Effector memory CD4-positive, alpha-beta T cell (primary cell): ENCODE measurements around the gene TBX4.

Experiments used
- DNase-seq, 3 donors: peaks; one replicate each; pipeline ENCODE4 v3.0.0-alpha.2; 2020
- H3K27ac ChIP-seq: 2 replicates; pipeline ENCODE4 v1.7.0; 2013; ENCODE audit warnings: mild to moderate bottlenecking, low read length, moderate library complexity; ENCODE audit not compliant: insufficient read depth, poor library complexity, severe bottlenecking
- H3K27me3 ChIP-seq: replicated peaks from 2 replicates; pipeline ENCODE4 v1.7.0; 2013; ENCODE audit warnings: mild to moderate bottlenecking, low read length; ENCODE audit not compliant: insufficient read depth, control insufficient read depth, poor library complexity, severe bottlenecking
- H3K36me3 ChIP-seq: 2 replicates; pipeline ENCODE4 v1.7.0; 2013; ENCODE audit warnings: mild to moderate bottlenecking, low read length, moderate library complexity; ENCODE audit not compliant: control insufficient read depth, insufficient read depth
- H3K4me1 ChIP-seq: 2 replicates; pipeline ENCODE4 v1.7.0; 2013; ENCODE audit warnings: low read length, mild to moderate bottlenecking; ENCODE audit not compliant: control insufficient read depth, insufficient read depth, poor library complexity, severe bottlenecking
- H3K4me3 ChIP-seq: 2 replicates; pipeline ENCODE4 v1.7.0; 2013; ENCODE audit warnings: low read length, low read depth, mild to moderate bottlenecking; ENCODE audit not compliant: insufficient read depth, poor library complexity, severe bottlenecking
- H3K9me3 ChIP-seq: 2 replicates; pipeline ENCODE4 v1.7.0; 2013; ENCODE audit warnings: mild to moderate bottlenecking, low read length, moderate library complexity; ENCODE audit not compliant: control insufficient read depth

The TBX4 gene

DNA sequence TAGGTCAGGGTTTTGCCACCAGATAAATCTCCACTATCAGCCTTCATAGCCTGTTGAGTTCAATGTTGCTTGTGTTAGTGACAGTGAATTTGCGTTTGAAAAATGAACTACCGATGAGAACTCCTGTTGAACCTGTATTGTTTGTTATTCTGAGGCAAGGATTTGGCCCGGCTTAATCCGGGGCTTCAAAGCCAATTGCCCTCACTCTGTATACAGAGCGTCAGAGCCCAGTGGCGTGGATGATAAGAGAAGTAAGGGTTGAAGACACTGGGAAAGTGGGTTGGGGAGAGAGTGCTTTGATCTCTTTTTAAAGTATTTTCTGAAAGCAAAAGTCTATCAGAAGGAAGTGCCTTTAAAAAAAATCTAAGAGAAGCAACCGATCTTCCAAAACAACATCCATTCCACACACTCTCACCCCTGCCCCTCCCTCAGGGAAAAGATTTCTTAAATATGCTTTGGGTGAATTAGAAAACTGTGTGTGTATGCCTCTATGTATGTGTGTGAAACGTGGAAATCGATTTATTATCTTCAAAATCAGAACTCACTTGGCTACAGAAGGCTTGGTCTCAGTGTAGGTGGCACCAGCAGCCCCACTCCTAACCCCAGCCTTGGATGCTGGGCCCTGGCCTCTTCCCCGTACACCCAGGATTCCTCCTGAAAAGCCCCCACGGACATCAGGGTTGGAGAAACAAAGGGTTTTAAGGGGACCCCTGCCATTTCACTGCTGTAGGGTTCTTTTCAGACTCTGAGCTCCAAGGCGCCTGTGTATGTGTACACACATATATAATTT lies 8.8 kb downstream of the TBX4 start:
- no peak overlapping the region for H3K27ac ChIP-seq
- peaks cover 11% of the 10 kb centered on the region for H3K4me1 ChIP-seq
- H3K27me3 ChIP-seq = peaks cover 46% of the 10 kb centered on the region
- no peak overlapping the region for H3K4me3 ChIP-seq
- no peaks in the 10 kb centered on the region for H3K36me3 ChIP-seq
- no peaks in the 10 kb centered on the region for H3K9me3 ChIP-seq
- no peak for DNase-seq

DNA sequence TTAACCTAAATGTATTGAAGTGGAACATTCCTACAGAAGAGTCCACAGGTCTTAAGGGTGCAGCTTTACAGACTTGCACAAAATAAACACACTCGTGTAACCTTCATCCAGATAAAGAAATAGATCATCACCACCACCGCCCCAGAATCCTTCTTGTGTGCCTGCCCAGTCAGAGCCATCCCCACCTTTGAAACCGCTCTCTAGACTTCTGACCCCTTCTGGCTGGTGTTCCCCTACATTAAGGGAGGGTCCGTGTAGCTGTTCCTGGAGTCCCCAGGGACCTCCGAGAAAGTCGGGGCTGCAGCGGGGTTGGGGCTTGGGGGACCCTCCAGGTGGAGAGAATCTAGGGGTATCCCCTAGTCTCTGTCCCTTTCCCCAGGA lies 9.4 kb downstream of the TBX4 start:
- DNase-seq = no peak
- Histone ChIP-seq H3K27me3 (peaks cover 45% of the 10 kb centered on the region), H3K9me3 (no peaks in the 10 kb centered on the region), H3K4me1 (peaks cover 11% of the 10 kb centered on the region), H3K27ac (no peak overlapping the region), H3K36me3 (no peaks in the 10 kb centered on the region), H3K4me3 (no peak overlapping the region)

DNA sequence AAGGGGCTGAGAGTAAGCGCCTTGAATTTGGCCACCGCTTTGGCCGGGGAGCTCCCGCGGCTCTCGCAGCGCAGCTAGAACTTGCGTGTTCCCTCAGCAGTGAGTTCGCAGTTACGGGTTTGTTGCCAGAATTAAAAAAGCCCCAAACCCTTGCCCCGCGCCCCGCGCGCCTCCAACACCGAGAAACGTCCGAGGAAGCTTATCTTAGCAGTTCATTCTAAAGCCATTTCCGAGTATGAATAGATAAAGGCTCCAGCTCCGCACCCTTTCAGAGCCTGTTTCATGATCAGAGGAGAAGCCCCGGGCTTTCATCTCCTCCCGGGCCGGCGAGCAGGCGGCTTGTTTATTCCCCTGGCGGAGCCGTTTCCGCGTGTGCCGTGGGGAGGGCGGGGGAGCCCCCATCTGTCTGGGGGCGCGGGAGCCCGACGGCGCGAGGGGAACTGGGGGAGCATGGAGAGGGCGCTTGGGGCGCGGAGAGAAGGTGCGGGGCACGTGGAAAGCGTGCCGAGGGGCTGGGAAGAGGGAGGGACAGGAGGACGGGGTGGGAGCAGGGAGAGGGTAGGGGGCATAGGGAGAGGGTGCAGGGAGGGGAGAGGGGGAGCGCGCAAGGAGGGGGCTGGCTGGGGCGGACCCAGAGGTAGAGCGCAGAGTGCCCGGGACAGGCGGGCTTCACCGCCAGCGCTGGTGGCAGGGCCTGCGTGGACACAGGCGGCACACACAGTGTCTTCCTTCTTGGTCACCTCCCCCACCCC lies 9.9 kb downstream of the TBX4 start:
- Histone ChIP-seq H3K27me3 (peaks cover 39% of the 10 kb centered on the region), H3K27ac (no peak overlapping the region), H3K9me3 (no peaks in the 10 kb centered on the region), H3K4me1 (peaks cover 8% of the 10 kb centered on the region), H3K36me3 (no peaks in the 10 kb centered on the region), H3K4me3 (no peak overlapping the region)
- DNase-seq = no peak

DNA sequence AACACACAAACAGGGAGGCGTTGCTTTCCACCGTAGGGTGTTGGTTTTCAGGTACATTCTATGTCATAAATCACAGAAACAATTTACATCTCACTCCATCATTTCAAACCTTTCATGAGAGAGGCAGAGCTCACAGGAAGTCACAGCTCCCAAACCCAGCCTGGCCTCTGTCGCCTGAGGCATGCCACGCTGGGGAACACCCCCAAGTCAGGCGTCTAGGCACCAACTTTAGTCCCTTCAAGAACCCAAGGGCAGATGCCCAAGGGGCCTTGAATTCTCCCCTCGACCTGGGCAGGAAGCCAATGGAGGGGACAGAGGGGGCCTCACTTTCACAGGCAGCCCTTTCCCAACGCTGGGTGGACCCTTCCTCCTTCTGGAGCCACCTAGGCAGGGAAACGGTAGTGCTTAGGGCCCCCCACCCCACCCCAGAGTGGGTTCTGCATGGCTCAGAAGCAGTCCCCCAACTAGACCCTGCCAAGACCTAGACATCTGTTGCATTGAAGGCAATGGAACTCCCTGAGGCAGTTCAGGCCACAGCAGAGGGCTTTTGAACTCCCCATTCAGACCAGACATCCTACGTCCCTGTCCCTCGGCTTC lies 10.6 kb downstream of the TBX4 start:
- Histone ChIP-seq H3K4me1 (peaks cover 3% of the 10 kb centered on the region), H3K27ac (no peak overlapping the region), H3K9me3 (no peaks in the 10 kb centered on the region), H3K4me3 (no peak overlapping the region), H3K27me3 (peaks cover 34% of the 10 kb centered on the region), H3K36me3 (no peaks in the 10 kb centered on the region)
- no peak for DNase-seq

DNA sequence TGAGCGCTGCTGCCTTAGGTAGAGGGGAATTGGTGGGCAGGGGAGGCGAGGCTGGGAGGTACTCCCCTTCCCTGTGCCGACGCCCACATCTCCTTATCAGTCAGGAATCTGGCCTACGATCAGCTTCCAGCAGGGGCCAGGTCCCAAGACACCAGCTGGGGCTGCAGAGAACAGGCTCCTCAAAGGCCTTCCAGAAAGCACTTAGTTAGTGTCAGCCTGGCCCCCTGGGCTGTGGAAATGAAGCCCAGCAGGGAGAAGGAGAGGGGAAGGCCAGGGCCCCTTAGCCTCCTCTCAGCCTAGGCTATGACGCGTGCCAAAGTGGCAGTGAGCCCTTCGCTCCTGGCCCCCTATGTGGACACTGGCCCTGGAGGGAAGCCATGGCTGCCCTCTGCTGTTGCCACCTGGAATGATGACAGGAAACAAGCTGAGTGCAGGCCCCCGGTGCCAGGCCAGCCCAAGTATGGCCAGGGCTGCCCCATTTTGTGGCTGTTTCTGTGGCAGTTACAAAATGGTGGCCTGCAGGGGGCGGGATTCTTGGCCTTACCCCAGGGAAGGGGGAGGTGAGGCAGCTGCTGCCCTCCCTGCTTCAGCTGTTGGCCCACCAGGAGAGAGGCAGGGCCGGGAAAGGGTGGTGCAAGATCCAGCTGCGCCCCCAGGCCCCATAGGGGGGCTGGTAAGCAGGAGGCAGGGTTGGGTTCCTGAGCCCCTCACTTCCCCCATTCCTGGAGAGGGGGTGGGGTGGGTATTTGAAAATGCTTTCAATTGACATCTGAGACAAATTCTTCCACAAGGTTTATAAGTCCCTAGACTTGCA lies 11.3 kb downstream of the TBX4 start:
- DNase-seq = no peak
- peaks cover 3% of the 10 kb centered on the region for H3K4me1 ChIP-seq

DNA sequence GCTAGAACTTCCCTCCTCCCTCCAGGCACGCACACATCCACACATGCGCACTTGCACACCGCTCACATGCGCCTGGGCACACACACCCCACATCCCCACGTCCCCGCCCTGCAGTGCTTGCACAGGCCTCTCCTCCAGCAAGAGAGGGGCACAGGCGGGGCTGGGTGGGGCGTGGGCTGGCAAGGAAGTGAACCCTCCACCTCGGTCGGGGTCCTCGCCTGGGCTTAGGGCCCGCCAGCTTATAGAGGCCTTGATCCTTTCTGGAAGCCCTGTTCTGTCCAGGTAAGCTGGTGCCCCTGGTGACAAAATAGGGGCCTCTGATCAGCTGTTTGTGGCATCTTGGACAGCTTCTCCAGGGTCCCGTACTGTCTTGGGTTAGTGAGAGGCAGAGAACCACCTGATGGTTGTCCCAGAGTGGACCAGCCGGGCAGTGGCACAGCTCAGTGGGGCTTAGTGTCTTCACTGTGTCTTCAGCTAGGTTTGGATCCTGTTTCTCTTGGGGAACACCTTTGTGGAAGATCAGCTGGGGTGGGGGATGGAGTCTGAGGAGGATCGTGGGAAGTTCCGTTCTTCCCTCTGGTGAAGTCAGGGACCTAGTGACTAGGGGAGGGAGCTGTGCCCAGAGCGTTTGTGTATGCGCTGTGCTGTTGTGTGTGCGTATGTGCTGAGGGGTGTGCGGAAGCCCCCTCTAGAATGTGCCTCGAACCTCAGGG lies 12.1 kb downstream of the TBX4 start:
- peaks cover 3% of the 10 kb centered on the region for H3K4me1 ChIP-seq
- no peaks in the 10 kb centered on the region for H3K36me3 ChIP-seq
- no peaks in the 10 kb centered on the region for H3K9me3 ChIP-seq
- H3K27me3 ChIP-seq = peaks cover 31% of the 10 kb centered on the region
- no peak overlapping the region for H3K4me3 ChIP-seq
- DNase-seq = no peak
- H3K27ac ChIP-seq = no peak overlapping the region

More for the DNA sequence above, 11.3 kb downstream of the TBX4 start:
- no peaks in the 10 kb centered on the region for H3K36me3 ChIP-seq
- H3K27me3 ChIP-seq = peaks cover 31% of the 10 kb centered on the region
- no peak overlapping the region for H3K27ac ChIP-seq
- no peaks in the 10 kb centered on the region for H3K9me3 ChIP-seq
- no peak overlapping the region for H3K4me3 ChIP-seq

DNA sequence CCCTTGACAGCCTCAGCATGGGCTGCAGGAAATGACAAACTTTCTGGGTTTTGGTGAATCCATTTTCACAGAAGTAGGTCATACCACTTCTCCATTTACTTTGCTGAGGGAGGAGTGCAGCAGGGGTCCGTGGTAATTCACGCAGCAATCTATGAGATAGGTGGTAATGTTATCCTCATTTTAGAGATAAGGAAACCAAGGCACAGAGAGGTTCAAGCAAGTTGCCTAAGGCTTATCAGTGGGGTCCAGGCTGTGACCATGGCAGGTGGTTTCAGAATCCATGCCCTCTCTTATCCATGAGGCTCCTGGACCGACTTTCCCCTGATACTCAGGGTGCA lies 12.6 kb downstream of the TBX4 start:
- H3K27me3 ChIP-seq = peaks cover 31% of the 10 kb centered on the region
- no peak overlapping the region for H3K27ac ChIP-seq
- peaks cover 3% of the 10 kb centered on the region for H3K4me1 ChIP-seq
- no peaks in the 10 kb centered on the region for H3K9me3 ChIP-seq
- H3K36me3 ChIP-seq = no peaks in the 10 kb centered on the region
- no peak for DNase-seq
- no peak overlapping the region for H3K4me3 ChIP-seq

DNA sequence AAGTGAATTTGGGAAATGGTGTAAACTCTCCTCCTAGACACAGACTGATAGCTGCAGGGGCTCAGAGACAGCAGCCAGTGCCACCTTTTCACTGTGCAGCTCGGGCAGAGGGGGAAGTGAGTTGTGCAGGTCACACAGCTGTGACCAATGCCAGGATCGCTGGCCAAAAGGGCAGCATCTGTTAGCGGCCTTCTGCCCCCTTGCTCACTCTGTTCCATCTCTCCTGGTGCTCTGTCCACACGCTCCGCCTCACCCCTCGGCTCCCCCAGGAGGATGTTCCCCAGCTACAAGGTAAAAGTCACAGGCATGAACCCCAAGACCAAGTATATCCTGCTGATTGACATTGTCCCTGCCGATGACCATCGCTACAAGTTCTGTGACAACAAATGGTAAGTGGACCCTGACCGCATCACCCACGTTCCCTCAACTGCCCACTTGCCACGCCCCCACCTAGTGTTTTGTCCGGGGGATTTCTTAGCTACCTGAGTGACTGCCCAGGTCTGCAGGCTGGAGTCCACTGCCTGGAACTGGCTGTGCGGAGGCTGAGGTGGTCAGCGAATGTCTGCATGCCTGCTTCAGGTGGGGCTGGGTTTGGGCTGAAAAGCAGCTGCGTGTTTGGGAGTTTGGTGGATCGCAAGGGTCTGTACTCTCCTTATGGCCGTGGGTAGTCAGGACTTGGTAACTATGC lies 13.5 kb downstream of the TBX4 start:
- no peak for DNase-seq
- peaks cover 25% of the 10 kb centered on the region for H3K27me3 ChIP-seq
- no peaks in the 10 kb centered on the region for H3K36me3 ChIP-seq
- no peak overlapping the region for H3K4me3 ChIP-seq
- peaks cover 3% of the 10 kb centered on the region for H3K4me1 ChIP-seq
- no peaks in the 10 kb centered on the region for H3K9me3 ChIP-seq
- no peak overlapping the region for H3K27ac ChIP-seq

DNA sequence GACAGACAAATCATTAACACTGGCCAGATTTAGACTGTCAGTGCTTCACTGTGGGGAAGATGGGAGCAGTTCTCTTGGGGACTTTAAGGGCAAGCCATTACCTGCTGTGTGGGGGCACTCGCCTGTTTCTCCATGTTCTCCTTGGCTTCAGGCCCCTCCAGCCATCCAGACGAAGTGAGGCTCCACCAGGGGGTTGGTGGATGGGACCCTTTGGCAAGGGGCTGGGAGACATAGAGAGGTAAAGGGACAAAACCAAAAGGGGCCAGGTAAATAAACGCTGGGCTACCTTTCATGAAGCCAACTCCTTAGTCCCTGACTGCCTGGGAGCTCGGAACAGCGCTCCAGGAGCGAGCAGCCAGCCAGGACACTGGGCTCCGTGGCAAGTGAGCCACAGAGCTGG lies 14.0 kb downstream of the TBX4 start:
- Histone ChIP-seq H3K9me3 (no peaks in the 10 kb centered on the region), H3K27ac (no peak overlapping the region), H3K4me1 (peaks cover 3% of the 10 kb centered on the region), H3K27me3 (peaks cover 22% of the 10 kb centered on the region), H3K36me3 (no peaks in the 10 kb centered on the region), H3K4me3 (no peak overlapping the region)
- DNase-seq = no peak
